HepG2 (cell line): ENCODE measurements around the gene SLCO4A1. TPM values are rescaled to one million over a fixed set of nuclear protein-coding genes. Genes with fewer than 3 reads are reported as not detected.

Source experiments
- MXD4 ChIP-seq: IDR thresholded peaks from 2 replicates; pipeline ENCODE4 v1.6.1; 2016; ENCODE audit warnings: mild to moderate bottlenecking, missing biosample characterization, missing genetic modification reagents
- SALL1 ChIP-seq: sonication (generic); formaldehyde crosslinking; IDR thresholded peaks from 2 replicates; pipeline ENCODE4 v1.8.0; 2022; ENCODE audit warnings: mild to moderate bottlenecking, missing genetic modification reagents
- SMAD3 ChIP-seq: sonication (generic); formaldehyde crosslinking; IDR thresholded peaks from 2 replicates; pipeline ENCODE4 v1.4.0; 2020; ENCODE audit warnings: missing genetic modification reagents
- ZBTB1 ChIP-seq: sonication (generic); formaldehyde crosslinking; IDR thresholded peaks from 2 replicates; pipeline ENCODE4 v1.4.0; 2020; ENCODE audit warnings: missing genetic modification reagents, borderline replicate concordance
- ZFAT ChIP-seq: sonication (generic); formaldehyde crosslinking; conservative IDR thresholded peaks from 2 replicates; pipeline ENCODE4 v1.8.1; 2023; ENCODE audit warnings: missing genetic modification reagents, inconsistent platforms
- ZNF33B ChIP-seq: sonication (generic); formaldehyde crosslinking; IDR thresholded peaks from 2 replicates; pipeline ENCODE4 v1.5.1; 2020; ENCODE audit warnings: mild to moderate bottlenecking, missing genetic modification reagents
- ZNF431 ChIP-seq: sonication (generic); formaldehyde crosslinking; IDR thresholded peaks from 2 replicates; pipeline ENCODE4 v1.9.0; 2022; ENCODE audit warnings: missing genetic modification reagents, low read depth, mild to moderate bottlenecking, borderline replicate concordance
- ZNF501 ChIP-seq: sonication (generic); formaldehyde crosslinking; IDR thresholded peaks from 2 replicates; pipeline ENCODE4 v1.5.1; 2020; ENCODE audit warnings: mild to moderate bottlenecking, moderate library complexity, missing genetic modification reagents
- polyA plus RNA-seq, 8 experiments: library from polyadenylated mRNA; depleted of rRNA in 3 of 8; stranded (reverse) in 7 of 8; unstranded in 1 of 8; fragments of >200 nt; fragmentation: Illumina TruSeq in 4 of 8; extraction: Trizol in 4 of 8; gene quantifications; 2 replicates each; pipeline versions ENCODE4 v1.2.1 to v1.2.3, GENCODE V29; 2011 to 2016; ENCODE audit warnings: low read depth in 4 of 8, missing spikeins in 1 of 8, mixed read lengths in 1 of 8; ENCODE audit not compliant: insufficient read depth in 1 of 8
- total RNA-seq, 5 experiments: library from RNA; depleted of rRNA; stranded (reverse); fragments of >200 nt; fragmentation: Illumina TruSeq; extraction: Trizol; gene quantifications; 2 replicates each; pipeline ENCODE4 v1.2.3, GENCODE V29; 2016; ENCODE audit warnings: low read depth in 1 of 5
- TF ChIP-seq, protein P1 (sequence below): sonication (generic); formaldehyde crosslinking; IDR thresholded peaks from 2 replicates; pipeline ENCODE4 v1.4.0; 2020; ENCODE audit warnings: low read depth, mild to moderate bottlenecking, missing genetic modification reagents
- TF ChIP-seq, protein P2 (sequence below): sonication (generic); formaldehyde crosslinking; IDR thresholded peaks from 2 replicates; pipeline ENCODE4 v1.8.0; 2023; ENCODE audit warnings: mild to moderate bottlenecking, missing genetic modification reagents
- TF ChIP-seq, protein P3 (sequence below): IDR thresholded peaks from 2 replicates; pipeline ENCODE4 v1.6.1; 2012; ENCODE audit warnings: inconsistent platforms
- TF ChIP-seq, protein P4 (sequence below), 2 experiments: fragments of 450-650 bp in 1 of 2; sonication (generic) in 1 of 2; formaldehyde crosslinking in 1 of 2; IDR thresholded peaks; 2 replicates each; pipeline versions ENCODE4 v1.6.1 to v1.8.0; 2016 to 2022; ENCODE audit warnings: antibody characterized with exemption in 1 of 2, mild to moderate bottlenecking in 1 of 2, missing genetic modification reagents in 1 of 2
- TF ChIP-seq, protein P5 (sequence below): sonication (generic); formaldehyde crosslinking; IDR thresholded peaks from 2 replicates; pipeline ENCODE4 v1.8.1; 2023; ENCODE audit warnings: missing genetic modification reagents, inconsistent platforms, borderline replicate concordance
- TF ChIP-seq, protein P6 (sequence below): sonication (generic); formaldehyde crosslinking; IDR thresholded peaks from 2 replicates; pipeline ENCODE4 v1.4.0; 2020; ENCODE audit warnings: missing genetic modification reagents, borderline replicate concordance

Gene SLCO4A1
- total and polyA plus RNA-seq, 2 of the 13 experiments (the other 11 are each of a cell fraction or from before 2014, with no cell fraction given) = 55.5 to 112 TPM

DNA sequence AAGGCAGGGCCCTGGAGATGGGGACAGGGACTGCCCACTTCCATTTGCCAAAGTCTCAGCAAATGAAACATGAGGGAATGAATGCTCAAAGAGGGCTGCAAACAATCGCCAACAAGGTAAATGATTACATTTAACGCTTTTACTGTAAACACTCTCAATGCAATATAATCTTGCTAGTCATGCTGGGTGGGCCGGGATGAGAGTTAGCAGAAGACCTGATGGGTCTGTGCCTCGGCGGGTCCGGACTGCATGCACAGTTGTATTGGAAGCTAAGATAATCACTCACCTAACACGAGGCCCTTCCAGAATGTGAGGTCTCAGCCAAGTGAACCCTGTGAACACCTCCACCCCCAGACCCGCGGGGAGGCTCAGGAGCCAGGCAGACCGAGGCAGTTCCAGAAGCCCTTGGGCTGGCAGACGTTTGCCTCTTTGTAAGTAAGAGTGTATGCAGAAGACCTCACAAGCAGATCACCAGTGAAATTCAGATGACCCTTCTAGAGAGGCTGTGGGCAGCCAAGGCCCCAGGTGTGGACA lies 4.7 kb upstream of the SLCO4A1 start (continued):
- TF ChIP-seq, protein P1, sequence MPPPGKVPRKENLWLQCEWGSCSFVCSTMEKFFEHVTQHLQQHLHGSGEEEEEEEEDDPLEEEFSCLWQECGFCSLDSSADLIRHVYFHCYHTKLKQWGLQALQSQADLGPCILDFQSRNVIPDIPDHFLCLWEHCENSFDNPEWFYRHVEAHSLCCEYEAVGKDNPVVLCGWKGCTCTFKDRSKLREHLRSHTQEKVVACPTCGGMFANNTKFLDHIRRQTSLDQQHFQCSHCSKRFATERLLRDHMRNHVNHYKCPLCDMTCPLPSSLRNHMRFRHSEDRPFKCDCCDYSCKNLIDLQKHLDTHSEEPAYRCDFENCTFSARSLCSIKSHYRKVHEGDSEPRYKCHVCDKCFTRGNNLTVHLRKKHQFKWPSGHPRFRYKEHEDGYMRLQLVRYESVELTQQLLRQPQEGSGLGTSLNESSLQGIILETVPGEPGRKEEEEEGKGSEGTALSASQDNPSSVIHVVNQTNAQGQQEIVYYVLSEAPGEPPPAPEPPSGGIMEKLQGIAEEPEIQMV = no peak
- TF ChIP-seq SALL1 (CRISPR knock-in tag) = no peak
- no peak for TF ChIP-seq MXD4 (CRISPR knock-in tag)
- no peak for TF ChIP-seq ZFAT (CRISPR knock-in tag)
- no peak for TF ChIP-seq ZNF431 (CRISPR knock-in tag)
- TF ChIP-seq ZBTB1 (CRISPR knock-in tag) = no peak
- no peak for TF ChIP-seq ZNF33B
- TF ChIP-seq, protein P2, sequence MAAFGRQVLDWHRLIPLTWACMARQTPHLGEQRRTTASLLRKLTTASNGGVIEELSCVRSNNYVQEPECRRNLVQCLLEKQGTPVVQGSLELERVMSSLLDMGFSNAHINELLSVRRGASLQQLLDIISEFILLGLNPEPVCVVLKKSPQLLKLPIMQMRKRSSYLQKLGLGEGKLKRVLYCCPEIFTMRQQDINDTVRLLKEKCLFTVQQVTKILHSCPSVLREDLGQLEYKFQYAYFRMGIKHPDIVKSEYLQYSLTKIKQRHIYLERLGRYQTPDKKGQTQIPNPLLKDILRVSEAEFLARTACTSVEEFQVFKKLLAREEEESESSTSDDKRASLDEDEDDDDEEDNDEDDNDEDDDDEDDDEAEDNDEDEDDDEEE (CRISPR knock-in tag) = peak; percentile 36; the same call in 1 of the 2 replicates
- TF ChIP-seq, protein P3, sequence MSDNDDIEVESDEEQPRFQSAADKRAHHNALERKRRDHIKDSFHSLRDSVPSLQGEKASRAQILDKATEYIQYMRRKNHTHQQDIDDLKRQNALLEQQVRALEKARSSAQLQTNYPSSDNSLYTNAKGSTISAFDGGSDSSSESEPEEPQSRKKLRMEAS = no peak
- TF ChIP-seq, protein P4, sequence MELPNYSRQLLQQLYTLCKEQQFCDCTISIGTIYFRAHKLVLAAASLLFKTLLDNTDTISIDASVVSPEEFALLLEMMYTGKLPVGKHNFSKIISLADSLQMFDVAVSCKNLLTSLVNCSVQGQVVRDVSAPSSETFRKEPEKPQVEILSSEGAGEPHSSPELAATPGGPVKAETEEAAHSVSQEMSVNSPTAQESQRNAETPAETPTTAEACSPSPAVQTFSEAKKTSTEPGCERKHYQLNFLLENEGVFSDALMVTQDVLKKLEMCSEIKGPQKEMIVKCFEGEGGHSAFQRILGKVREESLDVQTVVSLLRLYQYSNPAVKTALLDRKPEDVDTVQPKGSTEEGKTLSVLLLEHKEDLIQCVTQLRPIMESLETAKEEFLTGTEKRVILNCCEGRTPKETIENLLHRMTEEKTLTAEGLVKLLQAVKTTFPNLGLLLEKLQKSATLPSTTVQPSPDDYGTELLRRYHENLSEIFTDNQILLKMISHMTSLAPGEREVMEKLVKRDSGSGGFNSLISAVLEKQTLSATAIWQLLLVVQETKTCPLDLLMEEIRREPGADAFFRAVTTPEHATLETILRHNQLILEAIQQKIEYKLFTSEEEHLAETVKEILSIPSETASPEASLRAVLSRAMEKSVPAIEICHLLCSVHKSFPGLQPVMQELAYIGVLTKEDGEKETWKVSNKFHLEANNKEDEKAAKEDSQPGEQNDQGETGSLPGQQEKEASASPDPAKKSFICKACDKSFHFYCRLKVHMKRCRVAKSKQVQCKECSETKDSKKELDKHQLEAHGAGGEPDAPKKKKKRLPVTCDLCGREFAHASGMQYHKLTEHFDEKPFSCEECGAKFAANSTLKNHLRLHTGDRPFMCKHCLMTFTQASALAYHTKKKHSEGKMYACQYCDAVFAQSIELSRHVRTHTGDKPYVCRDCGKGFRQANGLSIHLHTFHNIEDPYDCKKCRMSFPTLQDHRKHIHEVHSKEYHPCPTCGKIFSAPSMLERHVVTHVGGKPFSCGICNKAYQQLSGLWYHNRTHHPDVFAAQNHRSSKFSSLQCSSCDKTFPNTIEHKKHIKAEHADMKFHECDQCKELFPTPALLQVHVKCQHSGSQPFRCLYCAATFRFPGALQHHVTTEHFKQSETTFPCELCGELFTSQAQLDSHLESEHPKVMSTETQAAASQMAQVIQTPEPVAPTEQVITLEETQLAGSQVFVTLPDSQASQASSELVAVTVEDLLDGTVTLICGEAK (IDR thresholded peaks at IDR 0.05) = no peak
- TF ChIP-seq, protein P4 (CRISPR knock-in tag; IDR thresholded peaks at IDR 0.05) = 0 out of 2 replicates have a peak, but pooled peaks have one; percentile 13
- TF ChIP-seq, protein P5, sequence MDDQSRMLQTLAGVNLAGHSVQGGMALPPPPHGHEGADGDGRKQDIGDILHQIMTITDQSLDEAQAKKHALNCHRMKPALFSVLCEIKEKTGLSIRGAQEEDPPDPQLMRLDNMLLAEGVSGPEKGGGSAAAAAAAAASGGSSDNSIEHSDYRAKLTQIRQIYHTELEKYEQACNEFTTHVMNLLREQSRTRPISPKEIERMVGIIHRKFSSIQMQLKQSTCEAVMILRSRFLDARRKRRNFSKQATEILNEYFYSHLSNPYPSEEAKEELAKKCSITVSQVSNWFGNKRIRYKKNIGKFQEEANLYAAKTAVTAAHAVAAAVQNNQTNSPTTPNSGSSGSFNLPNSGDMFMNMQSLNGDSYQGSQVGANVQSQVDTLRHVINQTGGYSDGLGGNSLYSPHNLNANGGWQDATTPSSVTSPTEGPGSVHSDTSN (CRISPR knock-in tag) = no peak
- TF ChIP-seq SMAD3 (CRISPR knock-in tag) = no peak
- no peak for TF ChIP-seq ZNF501
- TF ChIP-seq, protein P6, sequence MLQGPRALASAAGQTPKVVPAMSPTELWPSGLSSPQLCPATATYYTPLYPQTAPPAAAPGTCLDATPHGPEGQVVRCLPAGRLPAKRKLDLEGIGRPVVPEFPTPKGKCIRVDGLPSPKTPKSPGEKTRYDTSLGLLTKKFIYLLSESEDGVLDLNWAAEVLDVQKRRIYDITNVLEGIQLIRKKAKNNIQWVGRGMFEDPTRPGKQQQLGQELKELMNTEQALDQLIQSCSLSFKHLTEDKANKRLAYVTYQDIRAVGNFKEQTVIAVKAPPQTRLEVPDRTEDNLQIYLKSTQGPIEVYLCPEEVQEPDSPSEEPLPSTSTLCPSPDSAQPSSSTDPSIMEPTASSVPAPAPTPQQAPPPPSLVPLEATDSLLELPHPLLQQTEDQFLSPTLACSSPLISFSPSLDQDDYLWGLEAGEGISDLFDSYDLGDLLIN (CRISPR knock-in tag) = no peak
